Brain microvascular endothelial cell (primary cell): ENCODE measurements around the gene TMEM131L.

Experiments
- DNase-seq: peaks from one replicate; pipeline ENCODE4 v3.0.0-alpha.2; 2020
- H3K27ac ChIP-seq: fragments of 250-450 bp; sonication (Bioruptor Pico); 2 replicates; pipeline ENCODE4 v1.5.1; 2020; ENCODE audit warnings: mild to moderate bottlenecking, moderate library complexity
- H3K27me3 ChIP-seq: fragments of 250-450 bp; sonication (Bioruptor Pico); replicated peaks from 2 replicates; pipeline ENCODE4 v1.5.1; 2020; ENCODE audit warnings: mild to moderate bottlenecking
- H3K36me3 ChIP-seq: fragments of 250-450 bp; sonication (Bioruptor Pico); replicated peaks from 2 replicates; pipeline ENCODE4 v1.5.1; 2020; ENCODE audit warnings: mild to moderate bottlenecking
- H3K4me3 ChIP-seq: 2 replicates; pipeline ENCODE4 v1.5.1; 2011; ENCODE audit warnings: low read depth, mild to moderate bottlenecking, control low read depth, low read length, moderate library complexity
- in situ Hi-C: cut with HindIII; loops from 2 replicates; pipeline ENCODE4 v1.10.0; 2017; ENCODE audit warnings: low sequenced_read_pairs, low pct_ligation_motif_present
- TF ChIP-seq, protein P1 (sequence below): IDR thresholded peaks from 2 replicates; pipeline ENCODE4 v1.5.1; 2011; ENCODE audit warnings: low read depth, mild to moderate bottlenecking, moderate library complexity, low read length, control low read depth, inconsistent platforms; ENCODE audit errors: missing control alignments

The TMEM131L gene

GRCh38 chr4:153622093-153622492 lies 155.9 kb downstream of the TMEM131L start:
- DNase-seq = no peak
- Histone ChIP-seq H3K27ac (no peak overlapping the region), H3K27me3 (no peaks in the 10 kb centered on the region), H3K4me3 (no peak overlapping the region), H3K36me3 (peaks cover 31% of the 10 kb centered on the region)
- in situ Hi-C loops = no loop called here
- TF ChIP-seq, protein P1, sequence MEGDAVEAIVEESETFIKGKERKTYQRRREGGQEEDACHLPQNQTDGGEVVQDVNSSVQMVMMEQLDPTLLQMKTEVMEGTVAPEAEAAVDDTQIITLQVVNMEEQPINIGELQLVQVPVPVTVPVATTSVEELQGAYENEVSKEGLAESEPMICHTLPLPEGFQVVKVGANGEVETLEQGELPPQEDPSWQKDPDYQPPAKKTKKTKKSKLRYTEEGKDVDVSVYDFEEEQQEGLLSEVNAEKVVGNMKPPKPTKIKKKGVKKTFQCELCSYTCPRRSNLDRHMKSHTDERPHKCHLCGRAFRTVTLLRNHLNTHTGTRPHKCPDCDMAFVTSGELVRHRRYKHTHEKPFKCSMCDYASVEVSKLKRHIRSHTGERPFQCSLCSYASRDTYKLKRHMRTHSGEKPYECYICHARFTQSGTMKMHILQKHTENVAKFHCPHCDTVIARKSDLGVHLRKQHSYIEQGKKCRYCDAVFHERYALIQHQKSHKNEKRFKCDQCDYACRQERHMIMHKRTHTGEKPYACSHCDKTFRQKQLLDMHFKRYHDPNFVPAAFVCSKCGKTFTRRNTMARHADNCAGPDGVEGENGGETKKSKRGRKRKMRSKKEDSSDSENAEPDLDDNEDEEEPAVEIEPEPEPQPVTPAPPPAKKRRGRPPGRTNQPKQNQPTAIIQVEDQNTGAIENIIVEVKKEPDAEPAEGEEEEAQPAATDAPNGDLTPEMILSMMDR = no peak

DNA sequence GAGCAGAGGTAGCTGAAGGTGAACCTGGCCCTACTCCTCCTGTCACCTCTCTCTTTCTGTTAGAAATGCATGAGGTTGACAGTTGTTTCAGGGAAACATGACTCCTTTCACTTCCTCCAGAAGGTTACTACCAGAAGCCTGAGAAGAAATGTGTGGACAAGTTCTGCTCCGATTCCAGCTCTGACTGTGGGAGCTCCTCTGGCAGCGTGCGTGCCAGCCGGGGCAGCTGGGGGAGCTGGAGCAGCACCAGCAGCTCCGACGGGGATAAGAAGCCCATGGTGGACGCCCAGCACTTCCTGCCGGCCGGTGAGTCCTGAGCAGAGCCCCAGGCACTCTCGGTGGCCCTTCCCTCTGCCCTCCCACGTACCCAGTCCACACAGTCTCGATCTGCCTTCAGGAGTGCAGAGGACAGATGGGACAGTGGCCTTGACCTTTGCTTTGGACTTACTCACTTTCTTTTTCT lies 156.6 kb downstream of the TMEM131L start:
- in situ Hi-C loops = no loop called here
- TF ChIP-seq, protein P1 = no peak
- Histone ChIP-seq H3K36me3 (peaks cover 37% of the 10 kb centered on the region), H3K4me3 (no peak overlapping the region), H3K27me3 (no peaks in the 10 kb centered on the region), H3K27ac (no peak overlapping the region)
- DNase-seq = no peak

GRCh38 chr4:153623491-153623890 lies 157.3 kb downstream of the TMEM131L start:
- TF ChIP-seq, protein P1 = no peak
- in situ Hi-C loops = no loop called here
- H3K4me3 ChIP-seq = no peak overlapping the region
- peaks cover 38% of the 10 kb centered on the region for H3K36me3 ChIP-seq
- H3K27ac ChIP-seq = no peak overlapping the region
- no peaks in the 10 kb centered on the region for H3K27me3 ChIP-seq
- DNase-seq = no peak

- no peak overlapping the region for H3K4me3 ChIP-seq
- TF ChIP-seq, protein P1 = no peak
- in situ Hi-C loops = no loop called here
- peaks cover 37% of the 10 kb centered on the region for H3K36me3 ChIP-seq
- DNase-seq = no peak
- no peaks in the 10 kb centered on the region for H3K27me3 ChIP-seq
- H3K27ac ChIP-seq = no peak overlapping the region
These were observed 162.7 kb downstream of the TMEM131L start for GRCh38 chr4:153628796-153629315.

- H3K36me3 ChIP-seq = peaks cover 42% of the 10 kb centered on the region
- in situ Hi-C loops = no loop called here
- DNase-seq = no peak
- H3K4me3 ChIP-seq = no peak overlapping the region
- no peaks in the 10 kb centered on the region for H3K27me3 ChIP-seq
- no peak overlapping the region for H3K27ac ChIP-seq
- TF ChIP-seq, protein P1 = no peak
These were observed 163.6 kb downstream of the TMEM131L start for GRCh38 chr4:153629776-153630175.

GRCh38 chr4:153634738-153635353 lies 168.7 kb downstream of the TMEM131L start:
- DNase-seq = no peak
- in situ Hi-C loops = no loop called here
- TF ChIP-seq, protein P1 = peak; percentile 65
- Histone ChIP-seq H3K27me3 (no peaks in the 10 kb centered on the region), H3K36me3 (peaks cover 28% of the 10 kb centered on the region), H3K27ac (no peak overlapping the region), H3K4me3 (no peak overlapping the region)
